SK-N-SH treated with all-trans-retinoic acid at 6 μM for 48 hours (cell line): ENCODE results near the gene KLK5.

ENCODE experiments used
- ATAC-seq: fragments of 200-7000 bp; cut with Tn5 transposase; 3 replicates; pipeline ENCODE4 v1.9.1; 2020; ENCODE audit warnings: mild to moderate bottlenecking, moderate library complexity
- ARNTL ChIP-seq: fragments of 450-650 bp; formaldehyde crosslinking; IDR thresholded peaks from 2 replicates; pipeline ENCODE4 v1.5.0; 2020; ENCODE audit warnings: low read depth, mild to moderate bottlenecking, moderate library complexity, borderline replicate concordance
- BACH2 ChIP-seq: fragments of 250-450 bp; sonication (Bioruptor Pico); IDR thresholded peaks from 2 replicates; pipeline ENCODE4 v1.9.0; 2021; ENCODE audit warnings: mild to moderate bottlenecking, borderline replicate concordance
- CSDC2 ChIP-seq: fragments of 250-450 bp; sonication (Bioruptor Pico); IDR thresholded peaks from 2 replicates; pipeline ENCODE4 v1.5.0; 2020; ENCODE audit warnings: mild to moderate bottlenecking, moderate library complexity
- CSRNP3 ChIP-seq: fragments of 250-450 bp; sonication (Bioruptor Pico); IDR thresholded peaks from 2 replicates; pipeline ENCODE4 v1.5.1; 2021; ENCODE audit warnings: mild to moderate bottlenecking, moderate library complexity
- ESRRG ChIP-seq: fragments of 250-450 bp; sonication (Bioruptor Pico); IDR thresholded peaks from 2 replicates; pipeline ENCODE4 v1.6.1; 2021; ENCODE audit warnings: mild to moderate bottlenecking
- GLIS3 ChIP-seq: fragments of 250-450 bp; sonication (Bioruptor Pico); IDR thresholded peaks from 2 replicates; pipeline ENCODE4 v1.5.0; 2020; ENCODE audit warnings: mild to moderate bottlenecking, moderate library complexity
- OSR1 ChIP-seq: fragments of 250-450 bp; sonication (Bioruptor Pico); IDR thresholded peaks from 2 replicates; pipeline ENCODE4 v1.8.0; 2022; ENCODE audit warnings: moderate library complexity, mild to moderate bottlenecking, inconsistent platforms
- PATZ1 ChIP-seq: fragments of 250-450 bp; sonication (Bioruptor Pico); IDR thresholded peaks from 2 replicates; pipeline ENCODE4 v1.8.0; 2020; ENCODE audit warnings: mild to moderate bottlenecking, moderate library complexity, borderline replicate concordance
- PPARA ChIP-seq: fragments of 250-450 bp; sonication (Bioruptor Pico); IDR thresholded peaks from 2 replicates; pipeline ENCODE4 v1.5.0; 2020; ENCODE audit warnings: mild to moderate bottlenecking, borderline replicate concordance
- RARB ChIP-seq: fragments of 250-450 bp; sonication (Bioruptor Pico); IDR thresholded peaks from 2 replicates; pipeline ENCODE4 v1.8.0; 2021; ENCODE audit warnings: mild to moderate bottlenecking, moderate library complexity
- SNAI2 ChIP-seq: fragments of 250-450 bp; sonication (Bioruptor Pico); IDR thresholded peaks from 2 replicates; pipeline ENCODE4 v1.5.0; 2020; ENCODE audit warnings: mild to moderate bottlenecking, moderate library complexity
- TCF4 ChIP-seq: fragments of 250-450 bp; sonication (Bioruptor Pico); IDR thresholded peaks from 2 replicates; pipeline ENCODE4 v1.8.0; 2021; ENCODE audit warnings: mild to moderate bottlenecking, moderate library complexity, borderline replicate concordance
- TOX ChIP-seq: fragments of 250-450 bp; sonication (Bioruptor Pico); IDR thresholded peaks from 2 replicates; pipeline ENCODE4 v1.8.0; 2021; ENCODE audit warnings: mild to moderate bottlenecking, moderate library complexity, borderline replicate concordance
- ZC3H10 ChIP-seq: fragments of 250-450 bp; sonication (Bioruptor Pico); IDR thresholded peaks from 2 replicates; pipeline ENCODE4 v1.5.1; 2021; ENCODE audit warnings: mild to moderate bottlenecking, moderate library complexity
- ZFP30 ChIP-seq: fragments of 450-650 bp; formaldehyde crosslinking; IDR thresholded peaks from 2 replicates; pipeline ENCODE4 v1.5.0; 2022; ENCODE audit warnings: mild to moderate bottlenecking, moderate library complexity
- ZNF565 ChIP-seq: fragments of 450-650 bp; formaldehyde crosslinking; conservative IDR thresholded peaks from 2 replicates; pipeline ENCODE4 v1.5.0; 2020; ENCODE audit warnings: low read depth, mild to moderate bottlenecking, moderate library complexity
- ZNF70 ChIP-seq: fragments of 450-650 bp; formaldehyde crosslinking; IDR thresholded peaks from 2 replicates; pipeline ENCODE4 v1.5.0; 2020; ENCODE audit warnings: mild to moderate bottlenecking, moderate library complexity
- ZNF8 ChIP-seq: fragments of 450-650 bp; formaldehyde crosslinking; IDR thresholded peaks from 2 replicates; pipeline ENCODE4 v1.5.0; 2020; ENCODE audit warnings: mild to moderate bottlenecking, moderate library complexity
- TF ChIP-seq, protein P1 (sequence below): fragments of 250-450 bp; sonication (Bioruptor Pico); IDR thresholded peaks from 2 replicates; pipeline ENCODE4 v1.5.1; 2020; ENCODE audit warnings: low read depth, mild to moderate bottlenecking, moderate library complexity
- TF ChIP-seq, protein P2 (sequence below): fragments of 250-450 bp; sonication (Bioruptor Pico); IDR thresholded peaks from 2 replicates; pipeline ENCODE4 v1.8.0; 2021; ENCODE audit warnings: low read depth, mild to moderate bottlenecking, moderate library complexity, borderline replicate concordance

Gene KLK5

GRCh38 chr19:50947123-50947522 is 5.7 kb downstream of the KLK5 start:
- ATAC-seq: no peak
- TF ChIP-seq GLIS3 (CRISPR knock-in tag) (no peak), ARNTL (CRISPR knock-in tag) (no peak), RARB (no peak), TOX (CRISPR knock-in tag) (no peak), PPARA (CRISPR knock-in tag) (no peak), CSRNP3 (no peak), ZNF70 (no peak), BACH2 (CRISPR knock-in tag) (no peak), PATZ1 (no peak), ZC3H10 (CRISPR knock-in tag) (no peak), CSDC2 (CRISPR knock-in tag) (no peak), ZNF565 (no peak), ZFP30 (no peak), OSR1 (CRISPR knock-in tag) (no peak), ZNF8 (CRISPR knock-in tag) (no peak)
- TF ChIP-seq, protein P1, sequence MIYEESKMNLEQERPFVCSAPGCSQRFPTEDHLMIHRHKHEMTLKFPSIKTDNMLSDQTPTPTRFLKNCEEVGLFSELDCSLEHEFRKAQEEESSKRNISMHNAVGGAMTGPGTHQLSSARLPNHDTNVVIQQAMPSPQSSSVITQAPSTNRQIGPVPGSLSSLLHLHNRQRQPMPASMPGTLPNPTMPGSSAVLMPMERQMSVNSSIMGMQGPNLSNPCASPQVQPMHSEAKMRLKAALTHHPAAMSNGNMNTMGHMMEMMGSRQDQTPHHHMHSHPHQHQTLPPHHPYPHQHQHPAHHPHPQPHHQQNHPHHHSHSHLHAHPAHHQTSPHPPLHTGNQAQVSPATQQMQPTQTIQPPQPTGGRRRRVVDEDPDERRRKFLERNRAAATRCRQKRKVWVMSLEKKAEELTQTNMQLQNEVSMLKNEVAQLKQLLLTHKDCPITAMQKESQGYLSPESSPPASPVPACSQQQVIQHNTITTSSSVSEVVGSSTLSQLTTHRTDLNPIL: no peak

DNA sequence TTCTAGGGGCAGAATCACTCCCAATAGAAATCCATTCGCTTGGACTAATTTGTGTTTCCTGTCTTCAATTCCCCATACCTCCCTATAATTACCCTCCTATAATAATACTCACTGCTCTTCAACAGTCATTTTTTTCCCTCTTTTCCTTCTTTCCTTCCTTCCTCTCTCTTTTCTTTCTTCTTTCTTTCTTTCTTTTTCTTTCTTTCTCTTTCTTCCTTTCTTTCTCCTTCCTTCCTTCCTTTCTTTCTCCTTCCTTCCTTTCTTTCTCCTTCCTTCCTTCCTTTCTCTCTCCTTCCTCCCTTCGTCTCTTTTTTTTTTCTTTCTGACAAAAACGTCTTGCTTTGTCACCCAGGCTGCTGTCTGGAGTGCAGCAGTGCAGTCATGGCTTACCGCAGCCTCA is 8.0 kb downstream of the KLK5 start:
- no peak for ATAC-seq
- TF ChIP-seq ZNF70 (no peak), SNAI2 (CRISPR knock-in tag) (no peak), ZFP30 (no peak), TCF4 (no peak)
- TF ChIP-seq, protein P1: no peak

GRCh38 chr19:50943074-50943828 is 9.6 kb downstream of the KLK5 start:
- no peak for ATAC-seq
- TF ChIP-seq TOX (CRISPR knock-in tag): no peak
- TF ChIP-seq ZC3H10 (CRISPR knock-in tag): no peak
- no peak for TF ChIP-seq PATZ1
- TF ChIP-seq, all 23 proteins: peak for 0

DNA sequence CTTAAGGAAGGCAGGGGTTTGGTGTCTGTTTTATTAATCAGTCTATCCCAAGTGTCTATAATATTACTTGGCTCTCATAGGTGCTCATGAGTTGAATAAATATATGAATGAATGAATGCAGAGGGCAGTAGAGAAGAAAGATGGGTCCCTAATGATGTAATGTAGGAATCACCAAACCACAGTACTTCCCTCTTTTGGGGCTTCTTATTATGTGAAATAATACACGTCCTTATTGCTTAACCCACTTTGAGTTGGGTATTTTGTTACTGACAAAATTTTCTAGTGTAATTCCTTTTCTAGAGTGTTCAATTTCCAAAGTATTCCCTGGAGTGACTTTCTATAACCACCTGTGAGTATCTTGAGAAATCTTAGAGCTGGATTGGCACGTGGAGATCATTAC is 13.2 kb downstream of the KLK5 start:
- no peak for TF ChIP-seq ZNF565
- no peak for TF ChIP-seq PPARA (CRISPR knock-in tag)
- TF ChIP-seq ZC3H10 (CRISPR knock-in tag): no peak
- no peak for TF ChIP-seq CSDC2 (CRISPR knock-in tag)
- TF ChIP-seq, protein P2, sequence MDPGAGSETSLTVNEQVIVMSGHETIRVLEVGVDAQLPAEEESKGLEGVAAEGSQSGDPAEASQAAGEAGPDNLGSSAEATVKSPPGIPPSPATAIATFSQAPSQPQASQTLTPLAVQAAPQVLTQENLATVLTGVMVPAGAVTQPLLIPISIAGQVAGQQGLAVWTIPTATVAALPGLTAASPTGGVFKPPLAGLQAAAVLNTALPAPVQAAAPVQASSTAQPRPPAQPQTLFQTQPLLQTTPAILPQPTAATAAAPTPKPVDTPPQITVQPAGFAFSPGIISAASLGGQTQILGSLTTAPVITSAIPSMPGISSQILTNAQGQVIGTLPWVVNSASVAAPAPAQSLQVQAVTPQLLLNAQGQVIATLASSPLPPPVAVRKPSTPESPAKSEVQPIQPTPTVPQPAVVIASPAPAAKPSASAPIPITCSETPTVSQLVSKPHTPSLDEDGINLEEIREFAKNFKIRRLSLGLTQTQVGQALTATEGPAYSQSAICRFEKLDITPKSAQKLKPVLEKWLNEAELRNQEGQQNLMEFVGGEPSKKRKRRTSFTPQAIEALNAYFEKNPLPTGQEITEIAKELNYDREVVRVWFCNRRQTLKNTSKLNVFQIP (CRISPR knock-in tag): no peak
- TF ChIP-seq ZNF70: no peak
- no peak for TF ChIP-seq ESRRG
- TF ChIP-seq ZNF8 (CRISPR knock-in tag): no peak
- TF ChIP-seq PATZ1: no peak
- no peak for TF ChIP-seq RARB
- ATAC-seq: no peak
